HepG2 (cell line): ENCODE measurements around the gene TGFBRAP1. TPM values are rescaled to one million over a fixed set of nuclear protein-coding genes. Genes with fewer than 3 reads are reported as not detected.

ENCODE experiments used
- ATAC-seq: fragments of 200-7000 bp; cut with Tn5 transposase; 3 replicates; pipeline ENCODE4 v1.9.1; 2020; ENCODE audit warnings: mild to moderate bottlenecking, moderate library complexity
- BruUV-seq: library from RNA; stranded (reverse); fragments of 400-500 nt; replicated peaks from 2 replicates; lab custom pipeline; 2021; lab: Mats Ljungman, UMichigan
- CTCF ChIA-PET: fragments of 300-600 bp; formaldehyde crosslinking; extraction: SDS; loops from one replicate; lab custom pipeline; 2021; ENCODE audit warnings: low total read pairs, inconsistent platforms, low intra/inter-chr PET ratio; lab: Yijun Ruan, JAX
- POLR2A ChIA-PET: fragments of 350-600 bp; sonication (Branson Sonifier 250); formaldehyde crosslinking; loops from one replicate; lab custom pipeline; 2020; ENCODE audit warnings: antibody characterized with exemption, inconsistent platforms; lab: Yijun Ruan, JAX
- DNase-seq: peaks from one replicate; pipeline ENCODE4 v3.0.0-alpha.2; 2015; ENCODE audit warnings: low spot score
- FAIRE-seq: peaks from 3 replicates; lab custom pipeline; 2011; peaks lifted over from hg19 to GRCh38; lab: Jason Lieb, UNC
- H2AFZ ChIP-seq: one replicate; pipeline ENCODE4 v1.6.1; 2011; ENCODE audit warnings: low read length, inconsistent platforms
- H3K27ac ChIP-seq: fragments of 300-600 bp; 3 replicates; pipeline ENCODE4 v1.8.0; 2011; ENCODE audit warnings: mixed run types, mild to moderate bottlenecking, mixed read lengths, low read length, inconsistent platforms; ENCODE audit not compliant: insufficient read depth; ENCODE audit errors: extremely low read length
- H3K27me3 ChIP-seq, 2 experiments: fragments of 200-600 bp in 1 of 2; 2 replicates in 1 of 2; 3 replicates in 1 of 2; pipeline versions ENCODE4 v1.6.0 to v1.8.0; 2011; ENCODE audit warnings: low read length in 2 of 2, mild to moderate bottlenecking in 2 of 2, moderate library complexity in 2 of 2, inconsistent platforms in 1 of 2; ENCODE audit not compliant: insufficient read depth in 2 of 2, control insufficient read depth in 1 of 2
- H3K36me3 ChIP-seq, 2 experiments: fragments of 200-600 bp in 1 of 2; replicated peaks in 1 of 2; 2 replicates in 1 of 2; 3 replicates in 1 of 2; pipeline versions ENCODE4 v1.5.1 to v1.8.0; 2011; ENCODE audit warnings: low read length in 2 of 2, inconsistent platforms in 1 of 2; ENCODE audit not compliant: insufficient read depth in 2 of 2, control insufficient read depth in 1 of 2
- H3K4me1 ChIP-seq: 2 replicates; pipeline ENCODE4 v1.5.1; 2012; ENCODE audit warnings: low read length, inconsistent platforms; ENCODE audit not compliant: insufficient read depth
- H3K4me2 ChIP-seq: 2 replicates; pipeline ENCODE4 v1.6.0; 2011; ENCODE audit warnings: low read depth, low read length, inconsistent platforms
- H3K4me3 ChIP-seq, 3 experiments: fragments of 200-600 bp in 1 of 3; sonication (generic), shearing (Covaris generic) in 1 of 3; replicated peaks in 1 of 3; 2 replicates each; pipeline ENCODE4 v1.5.1; 2011 to 2016; ENCODE audit warnings: low read length in 3 of 3, inconsistent platforms in 2 of 3, low read depth in 2 of 3, mild to moderate bottlenecking in 2 of 3, control low read depth in 1 of 3, mixed read lengths in 1 of 3; ENCODE audit not compliant: insufficient read depth in 1 of 3
- H3K79me2 ChIP-seq: one replicate; pipeline ENCODE4 v1.6.1; 2011; ENCODE audit warnings: low read length, inconsistent platforms; ENCODE audit not compliant: insufficient read depth
- H3K9ac ChIP-seq: 2 replicates; pipeline ENCODE4 v1.6.0; 2011; ENCODE audit warnings: mild to moderate bottlenecking, low read depth, low read length, inconsistent platforms; ENCODE audit not compliant: insufficient read depth
- H3K9me3 ChIP-seq: 2 replicates; pipeline ENCODE4 v1.5.1; 2012; ENCODE audit warnings: mild to moderate bottlenecking, low read length
- H4K20me1 ChIP-seq: 2 replicates; pipeline ENCODE4 v1.6.0; 2011; ENCODE audit warnings: inconsistent platforms, mild to moderate bottlenecking, low read length, moderate library complexity; ENCODE audit not compliant: insufficient read depth
- ADNP ChIP-seq: sonication (generic); formaldehyde crosslinking; IDR thresholded peaks from 2 replicates; pipeline ENCODE4 v1.4.0; 2020; ENCODE audit warnings: missing genetic modification reagents
- ISX ChIP-seq: sonication (generic); formaldehyde crosslinking; conservative IDR thresholded peaks from 2 replicates; pipeline ENCODE4 v1.5.0; 2020; ENCODE audit warnings: missing genetic modification reagents
- MAZ ChIP-seq, 2 experiments: sonication (generic) in 1 of 2; formaldehyde crosslinking in 1 of 2; IDR thresholded peaks; 2 replicates each; pipeline versions ENCODE4 v1.5.0 to v1.6.1; 2012 to 2020; ENCODE audit warnings: low read depth in 2 of 2, mild to moderate bottlenecking in 2 of 2, borderline replicate concordance in 1 of 2, improper control_type of control experiment in 1 of 2, low read length in 1 of 2, missing genetic modification reagents in 1 of 2, moderate library complexity in 1 of 2
- MED13 ChIP-seq: sonication (generic); formaldehyde crosslinking; IDR thresholded peaks from 2 replicates; pipeline ENCODE4 v1.5.0; 2020; ENCODE audit warnings: missing genetic modification reagents
- MIER3 ChIP-seq: IDR thresholded peaks from 2 replicates; pipeline ENCODE4 v1.6.1; 2016; ENCODE audit warnings: missing compliant biosample characterization, borderline replicate concordance
- ZBTB20 ChIP-seq: sonication (generic); formaldehyde crosslinking; IDR thresholded peaks from 2 replicates; pipeline ENCODE4 v1.8.1; 2023; ENCODE audit warnings: missing genetic modification reagents, low read depth, mild to moderate bottlenecking, borderline replicate concordance
- ZFP91 ChIP-seq: sonication (generic); formaldehyde crosslinking; IDR thresholded peaks from 2 replicates; pipeline ENCODE4 v1.9.0; 2022; ENCODE audit warnings: missing genetic modification reagents, mild to moderate bottlenecking, borderline replicate concordance
- ZNF547 ChIP-seq: sonication (generic); formaldehyde crosslinking; IDR thresholded peaks from 2 replicates; pipeline ENCODE4 v1.5.1; 2020; ENCODE audit warnings: mild to moderate bottlenecking, missing genetic modification reagents
- ZNF567 ChIP-seq: sonication (generic); formaldehyde crosslinking; IDR thresholded peaks from 2 replicates; pipeline ENCODE4 v1.8.1; 2023; ENCODE audit warnings: mild to moderate bottlenecking, missing genetic modification reagents, borderline replicate concordance
- ZNF775 ChIP-seq: sonication (generic); formaldehyde crosslinking; IDR thresholded peaks from 2 replicates; pipeline ENCODE4 v1.4.0; 2020; ENCODE audit warnings: missing genetic modification reagents, mild to moderate bottlenecking, moderate library complexity, borderline replicate concordance
- WGBS: methylation state at CpG from one replicate; pipeline ENCODE4 v1.1.6; 2017; ENCODE audit warnings: low lambda C conversion rate; 5-methylcytosine and 5-hydroxymethylcytosine counted together
- in situ Hi-C: cut with HindIII; loops from 2 replicates; pipeline ENCODE4 v1.10.0; 2017; ENCODE audit warnings: low pct_unique_long_range_greater_than_20kb; ENCODE audit not compliant: extremely low pct_ligation_motif_present
- intact Hi-C: fragments of 100-400 bp; cut with micrococcal nuclease; formaldehyde crosslinking; loops from one replicate; pipeline ENCODE4 v1.10.0; 2022; ENCODE audit not compliant: unreplicated experiment
- polyA plus RNA-seq, 8 experiments: library from polyadenylated mRNA; depleted of rRNA in 3 of 8; stranded (reverse) in 7 of 8; unstranded in 1 of 8; fragments of >200 nt; fragmentation: Illumina TruSeq in 4 of 8; extraction: Trizol in 4 of 8; gene quantifications; 2 replicates each; pipeline versions ENCODE4 v1.2.1 to v1.2.3, GENCODE V29; 2011 to 2016; ENCODE audit warnings: low read depth in 4 of 8, missing spikeins in 1 of 8, mixed read lengths in 1 of 8; ENCODE audit not compliant: insufficient read depth in 1 of 8
- total RNA-seq, 5 experiments: library from RNA; depleted of rRNA; stranded (reverse); fragments of >200 nt; fragmentation: Illumina TruSeq; extraction: Trizol; gene quantifications; 2 replicates each; pipeline ENCODE4 v1.2.3, GENCODE V29; 2016; ENCODE audit warnings: low read depth in 1 of 5
- TF ChIP-seq, protein P1 (sequence below): sonication (generic); formaldehyde crosslinking; IDR thresholded peaks from 2 replicates; pipeline ENCODE4 v1.8.0; 2022; ENCODE audit warnings: missing genetic modification reagents, mild to moderate bottlenecking, moderate library complexity, borderline replicate concordance

The TGFBRAP1 gene
- total and polyA plus RNA-seq, 2 of the 13 experiments (the other 11 are each of a cell fraction or from before 2014, with no cell fraction given) = 12.7 to 22.9 TPM

DNA sequence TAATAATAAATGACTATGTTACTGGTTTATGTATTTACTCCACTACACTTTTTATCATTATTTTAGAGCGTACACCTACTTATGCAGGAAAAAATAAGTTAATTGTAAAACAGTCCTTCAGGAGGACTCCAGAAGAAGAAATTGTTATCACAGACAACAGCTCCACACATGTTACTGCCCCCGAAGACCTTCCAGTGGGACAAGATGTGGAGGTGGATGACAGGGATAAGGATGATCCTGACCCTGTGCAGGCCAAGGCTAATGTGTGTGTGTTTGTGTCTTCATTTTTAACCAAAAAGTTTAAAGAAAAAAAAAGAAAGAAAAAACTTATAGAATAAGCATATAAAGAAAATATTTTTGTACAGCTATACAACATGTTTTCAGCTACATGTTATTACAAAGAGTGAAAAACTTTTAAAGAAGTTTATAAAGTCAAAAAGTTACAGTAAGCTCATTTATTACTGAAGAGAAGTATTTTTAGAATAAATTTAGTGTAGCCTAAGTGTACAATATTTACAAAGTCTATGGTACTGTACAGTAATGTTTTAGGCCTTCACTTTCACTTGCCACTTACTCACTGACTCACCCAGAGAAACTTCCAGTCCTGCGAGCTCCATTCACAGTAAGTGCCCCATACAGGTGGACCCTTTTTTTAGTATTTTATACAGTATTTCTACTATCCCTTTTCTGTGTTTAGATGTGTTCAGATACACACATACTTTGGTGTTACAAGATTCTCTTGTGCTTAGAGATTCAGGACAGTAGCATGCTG, 7.5 kb downstream of the TGFBRAP1 start:
- Histone ChIP-seq H3K36me3 (peaks cover 7 to 30% of the 10 kb centered on the region in 2 experiments), H3K9me3 (no peaks in the 10 kb centered on the region), H2AFZ (no peak overlapping the region), H3K79me2 (peaks cover 91% of the 10 kb centered on the region), H3K27me3 (no peaks in the 10 kb centered on the region), H3K4me2 (no peak overlapping the region), H3K4me3 (no peak overlapping the region), H3K4me1 (peaks cover 13% of the 10 kb centered on the region), H3K9ac (no peak overlapping the region), H3K27ac (no peak overlapping the region), H4K20me1 (peaks cover 6% of the 10 kb centered on the region; the same call in 1 of the 2 replicates)
- ATAC-seq (no peak), FAIRE-seq (no peak), DNase-seq (no peak)
- intact Hi-C loops (no loop called here), in situ Hi-C loops (no loop called here)
- TF ChIP-seq ZFP91 (CRISPR knock-in tag) (no peak), ZNF567 (CRISPR knock-in tag) (no peak)
- no TSS peak for BruUV-seq
- CTCF ChIA-PET = no interaction called here
- 95% methylated on average over 3 of the region's 3 CpGs for WGBS
- POLR2A ChIA-PET = no interaction called here

- in situ Hi-C loops = no loop called here
- TF ChIP-seq MIER3 (CRISPR knock-in tag) (no peak), ZBTB20 (no peak), MED13 (CRISPR knock-in tag) (no peak), ZNF775 (CRISPR knock-in tag) (no peak), MAZ (IDR thresholded peaks at IDR 0.05; ENCODE audit: borderline replicate concordance, low read depth, low read length) (no peak), MAZ (CRISPR knock-in tag; IDR thresholded peaks at IDR 0.05; ENCODE audit: low read depth) (no peak), ZNF547 (CRISPR knock-in tag) (no peak), ISX (CRISPR knock-in tag) (no peak), ADNP (CRISPR knock-in tag) (no peak)
- TF ChIP-seq, protein P1, sequence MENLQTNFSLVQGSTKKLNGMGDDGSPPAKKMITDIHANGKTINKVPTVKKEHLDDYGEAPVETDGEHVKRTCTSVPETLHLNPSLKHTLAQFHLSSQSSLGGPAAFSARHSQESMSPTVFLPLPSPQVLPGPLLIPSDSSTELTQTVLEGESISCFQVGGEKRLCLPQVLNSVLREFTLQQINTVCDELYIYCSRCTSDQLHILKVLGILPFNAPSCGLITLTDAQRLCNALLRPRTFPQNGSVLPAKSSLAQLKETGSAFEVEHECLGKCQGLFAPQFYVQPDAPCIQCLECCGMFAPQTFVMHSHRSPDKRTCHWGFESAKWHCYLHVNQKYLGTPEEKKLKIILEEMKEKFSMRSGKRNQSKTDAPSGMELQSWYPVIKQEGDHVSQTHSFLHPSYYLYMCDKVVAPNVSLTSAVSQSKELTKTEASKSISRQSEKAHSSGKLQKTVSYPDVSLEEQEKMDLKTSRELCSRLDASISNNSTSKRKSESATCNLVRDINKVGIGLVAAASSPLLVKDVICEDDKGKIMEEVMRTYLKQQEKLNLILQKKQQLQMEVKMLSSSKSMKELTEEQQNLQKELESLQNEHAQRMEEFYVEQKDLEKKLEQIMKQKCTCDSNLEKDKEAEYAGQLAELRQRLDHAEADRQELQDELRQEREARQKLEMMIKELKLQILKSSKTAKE (CRISPR knock-in tag) = no peak
- TF ChIP-seq, all 625 proteins: peak for 0
- Histone ChIP-seq H3K27me3 (no peaks in the 10 kb centered on the region), H3K4me2 (no peak overlapping the region), H3K36me3 (peaks cover 7 to 24% of the 10 kb centered on the region in 2 experiments), H4K20me1 (peaks cover 6% of the 10 kb centered on the region; the same call in 1 of the 2 replicates), H3K9ac (no peak overlapping the region), H3K9me3 (no peaks in the 10 kb centered on the region), H3K79me2 (peaks cover 88% of the 10 kb centered on the region), H2AFZ (no peak overlapping the region), H3K4me3 (no peak overlapping the region), H3K27ac (peak overlapping the region; percentile 13), H3K4me1 (peaks cover 10% of the 10 kb centered on the region)
- DNase-seq (no peak), ATAC-seq (no peak), FAIRE-seq (no peak)
- intact Hi-C loops = no loop called here
- ChIA-PET CTCF (no interaction called here), POLR2A (interaction anchor here (3.0 kb wide), 1 partner anchor 9 kb away, joined by 18 read pairs; the partner anchor contains the start of gene TGFBRAP1)
- no TSS peak for BruUV-seq
- 90% methylated on average over 7 of the region's 7 CpGs for WGBS
Measured at GRCh38 chr2:105320651-105321215, 8.8 kb downstream of the TGFBRAP1 start.
